CD4-positive, alpha-beta T cell treated with Interleukin-2 at 100 ng/mL for 4 hours (primary cell): ENCODE data around the gene PHLDB2.

Source experiments
- DNase-seq: peaks from one replicate; pipeline ENCODE4 v3.0.0-alpha.2; 2020; ENCODE audit warnings: low spot score

PHLDB2 gene

DNA sequence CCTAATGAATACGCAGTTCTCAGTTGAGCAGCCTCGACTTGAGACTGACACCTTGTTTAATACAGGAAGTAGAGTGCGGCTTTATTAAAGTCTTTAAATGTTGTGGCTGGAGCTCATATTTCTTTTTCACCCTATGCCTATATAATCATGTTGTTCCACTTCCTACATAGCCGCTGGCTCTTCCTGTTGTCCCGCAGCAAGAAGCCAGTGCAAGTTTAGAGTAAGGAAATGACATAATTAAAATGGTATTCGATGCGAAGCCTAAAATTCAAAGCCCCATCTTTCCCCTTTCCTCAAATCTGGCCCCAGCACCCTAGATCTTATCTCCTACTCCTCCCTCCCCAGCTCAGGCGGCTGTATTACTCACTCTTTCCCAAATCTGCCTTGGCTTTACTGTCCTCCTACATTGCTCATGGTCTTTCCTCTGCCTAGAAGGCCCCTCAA lies 7.5 kb upstream of the PHLDB2 start:
- DNase-seq, result no peak

DNA sequence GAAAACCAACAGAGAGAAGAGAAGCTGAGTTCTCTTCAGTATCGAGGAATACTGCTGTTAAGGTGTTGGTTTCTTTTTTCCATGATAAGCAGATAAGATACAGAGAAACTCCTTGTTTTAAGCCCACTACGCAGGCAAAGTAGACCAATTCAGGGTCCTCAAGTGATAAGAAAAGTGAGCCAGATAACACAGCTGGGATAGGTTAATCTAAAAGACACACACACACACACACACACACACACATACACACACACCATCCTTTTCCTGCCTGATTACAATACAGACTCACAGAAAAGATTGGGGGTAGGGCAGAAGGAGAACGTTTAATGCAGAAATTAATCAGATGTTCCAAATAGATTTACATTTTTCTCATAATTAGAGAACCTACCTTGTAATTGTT lies 6.5 kb upstream of the PHLDB2 start:
- DNase-seq, result no peak

DNA sequence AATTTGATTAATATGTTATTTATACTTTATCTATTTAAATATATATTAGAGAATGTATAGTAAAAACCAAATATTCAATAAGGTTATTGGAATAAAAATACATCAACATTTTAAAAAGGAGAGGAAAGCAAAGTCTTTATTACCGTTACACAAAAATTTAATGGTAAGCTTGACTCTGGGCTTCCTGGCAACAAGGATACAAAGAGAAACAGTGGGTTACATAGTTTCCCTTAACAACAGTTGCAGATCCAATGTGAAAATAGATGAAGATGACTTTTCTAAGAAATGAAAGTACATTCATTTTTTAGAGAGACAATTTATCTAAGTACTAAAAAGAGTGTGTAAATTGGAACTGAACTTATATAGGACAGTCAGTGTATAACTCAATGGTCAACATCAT lies 6.0 kb upstream of the PHLDB2 start:
- DNase-seq, result no peak

DNA sequence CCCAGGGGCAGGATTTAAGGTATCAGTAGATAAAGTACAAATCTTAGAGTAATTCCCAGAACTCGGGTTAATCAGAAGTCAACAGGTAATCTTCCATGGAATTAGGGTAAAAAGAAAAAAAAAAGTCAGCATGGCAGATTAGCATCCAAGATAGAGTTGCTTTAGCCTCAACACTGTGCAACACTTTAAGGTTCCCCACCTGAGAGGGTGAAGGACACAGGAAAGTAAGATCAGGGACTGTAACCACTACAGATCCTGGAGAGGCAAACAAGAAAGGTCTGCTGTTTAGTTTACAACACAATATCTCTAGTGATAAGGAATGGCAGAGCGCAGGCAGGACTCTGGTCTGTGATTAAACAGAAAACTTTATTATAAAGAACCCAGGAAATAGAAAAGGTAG lies 4.1 kb upstream of the PHLDB2 start:
- DNase-seq, result no peak

DNA sequence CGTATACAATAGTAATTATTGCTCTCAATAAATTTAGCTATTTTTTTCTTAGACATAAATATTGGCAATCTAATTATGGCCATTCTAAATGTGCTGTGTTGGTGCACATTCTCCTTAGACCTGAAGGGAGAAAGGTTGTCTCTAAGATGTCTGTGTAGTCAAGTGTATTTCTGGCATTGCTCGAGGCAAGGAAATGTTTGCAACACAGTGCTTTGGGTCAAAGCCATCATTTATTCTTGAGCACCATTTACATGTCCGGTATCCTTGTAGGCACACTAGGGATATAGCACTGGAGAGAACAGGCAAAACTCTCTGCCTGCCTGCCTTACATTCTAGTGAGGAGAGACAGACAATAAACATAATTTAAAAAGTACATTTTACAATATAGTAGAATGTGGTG lies 2.6 kb upstream of the PHLDB2 start:
- DNase-seq, result no peak

DNA sequence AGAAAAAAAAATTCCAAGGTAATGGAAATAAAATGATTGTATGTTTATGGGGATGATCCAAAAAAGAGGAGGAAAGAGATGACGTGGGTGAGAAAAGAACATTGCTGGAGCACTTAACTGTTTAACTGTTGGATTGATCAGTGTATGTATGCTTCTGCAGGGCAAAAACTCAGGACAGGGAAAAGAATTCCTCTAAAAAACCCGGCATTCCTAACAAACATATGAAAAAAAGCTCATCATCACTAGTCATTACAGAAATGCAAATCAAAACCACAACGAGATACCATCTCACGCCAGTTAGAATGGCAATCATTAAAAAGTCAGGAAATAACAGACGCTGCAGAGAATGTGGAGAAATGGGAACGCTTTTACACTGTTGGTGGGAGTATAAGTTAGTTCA lies 1.6 kb upstream of the PHLDB2 start:
- no peak for DNase-seq

DNA sequence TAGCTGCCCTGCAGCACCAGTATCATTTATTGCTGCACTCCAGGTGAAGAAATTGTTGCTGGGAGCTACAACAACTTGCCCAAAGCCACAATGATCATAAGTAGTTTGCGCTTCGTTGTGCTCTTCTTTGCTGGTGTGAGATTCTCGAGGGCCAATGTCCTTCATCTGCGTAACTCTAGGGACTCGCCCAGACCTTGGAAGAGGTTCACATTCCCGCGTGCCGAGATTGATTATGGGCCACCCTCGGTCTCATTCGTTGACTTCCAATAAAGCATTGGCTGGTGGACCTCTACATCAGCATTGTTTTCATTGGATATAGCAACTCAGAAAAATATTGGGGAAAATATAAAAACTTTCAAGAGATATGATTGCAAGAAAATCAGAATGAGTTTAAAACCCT lies 423 bp upstream of the PHLDB2 start:
- DNase-seq, result no peak

DNA sequence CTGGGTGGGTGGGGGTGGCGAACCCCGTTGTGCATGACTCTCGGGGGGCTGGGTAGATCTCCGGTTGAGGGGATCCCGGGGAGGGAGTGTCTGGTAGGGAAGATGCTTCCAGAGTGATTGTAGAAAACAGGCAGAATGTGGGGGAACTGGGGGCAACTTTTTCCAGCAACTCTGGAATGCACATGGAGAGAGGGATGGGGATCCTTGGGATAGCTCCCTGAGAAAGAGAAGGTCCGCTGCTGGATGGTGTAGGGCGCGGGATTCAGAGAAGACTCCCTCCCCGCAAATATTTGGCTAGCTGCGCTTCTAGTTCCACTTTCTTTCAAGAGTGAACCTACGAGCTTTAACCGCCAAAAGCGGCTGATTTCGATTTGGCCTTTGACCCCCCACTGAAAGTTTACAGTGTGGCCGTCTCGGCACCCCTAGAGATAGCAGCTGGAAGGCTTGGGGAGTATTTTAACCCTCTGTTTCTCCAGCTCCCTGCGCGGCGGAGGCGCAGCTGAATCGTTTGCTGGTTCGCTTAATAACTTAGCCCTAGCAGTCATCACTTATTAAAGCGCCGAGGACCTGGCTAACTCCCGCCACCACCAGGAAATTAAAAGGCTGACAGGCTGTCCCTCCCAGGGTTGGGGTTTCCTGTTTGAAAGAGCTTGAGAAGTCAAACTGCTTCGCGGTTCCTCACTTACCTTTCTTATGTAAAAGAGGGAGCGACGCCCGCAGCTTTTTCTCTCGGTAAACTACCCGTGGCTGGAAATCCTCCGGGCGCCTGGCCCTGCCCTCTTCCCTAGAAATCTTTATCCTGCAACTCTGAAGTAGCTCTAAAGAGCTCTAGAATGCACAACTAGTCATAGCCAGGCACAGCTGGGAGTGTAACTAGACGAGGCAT lies 1.2 kb downstream of the PHLDB2 start:
- DNase-seq, result peak; percentile 72

DNA sequence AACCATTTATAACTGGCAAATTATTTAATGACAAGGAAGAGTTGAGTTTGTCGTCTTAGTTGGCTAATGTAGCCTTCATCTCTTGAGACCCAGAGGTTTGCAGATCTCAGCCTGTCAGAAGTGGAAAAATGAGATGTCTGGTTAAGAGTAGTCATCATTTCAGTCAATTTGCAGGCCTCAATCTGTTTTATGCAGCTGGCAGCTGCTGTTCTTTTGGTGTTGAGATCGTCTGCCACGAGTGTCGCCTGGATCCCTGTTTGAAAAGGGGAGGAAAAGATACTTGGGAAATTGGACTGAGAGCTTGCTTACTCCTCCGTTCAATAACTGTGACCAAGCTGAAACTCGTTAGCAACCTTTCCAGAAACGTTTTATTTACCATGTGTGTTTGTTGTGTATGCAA lies 2.3 kb downstream of the PHLDB2 start:
- DNase-seq, result no peak

DNA sequence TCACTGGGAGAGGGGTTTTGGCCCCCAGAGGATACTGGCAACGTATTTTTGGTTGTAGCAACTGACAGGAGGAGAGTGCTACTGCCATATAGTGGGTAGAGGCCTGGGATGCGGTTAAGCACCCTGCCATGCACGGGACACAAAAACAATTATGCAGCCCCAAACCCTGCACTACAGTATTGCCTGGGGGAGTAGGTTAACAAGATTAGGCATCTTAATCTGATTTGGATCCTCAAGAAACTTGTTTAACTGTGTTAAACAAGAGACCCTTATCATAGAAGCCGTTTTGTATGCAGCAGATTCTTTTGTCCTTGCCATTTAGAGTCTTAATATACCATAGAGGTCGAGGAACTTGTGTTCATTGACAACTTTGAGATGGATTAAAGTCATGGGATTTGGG lies 3.4 kb downstream of the PHLDB2 start:
- DNase-seq, result no peak

DNA sequence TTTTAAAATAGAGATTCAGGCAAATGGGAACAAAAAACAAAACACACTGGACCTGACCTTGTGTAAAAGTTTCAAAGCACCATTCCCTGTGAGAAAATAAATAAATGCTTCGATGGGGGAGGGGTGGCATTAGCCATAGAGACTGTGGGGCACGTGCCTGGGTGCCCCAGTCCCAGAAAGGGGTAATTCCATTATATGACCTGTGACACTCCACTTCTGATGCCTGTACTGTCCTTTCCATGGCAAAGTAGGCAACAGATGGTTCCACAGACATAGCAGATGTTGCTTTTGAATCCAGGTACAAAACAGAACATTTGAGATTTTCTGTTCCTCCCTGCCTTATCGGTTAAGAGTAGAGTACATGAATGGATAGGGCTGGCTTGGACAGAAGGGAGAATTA lies 3.9 kb downstream of the PHLDB2 start:
- no peak for DNase-seq

DNA sequence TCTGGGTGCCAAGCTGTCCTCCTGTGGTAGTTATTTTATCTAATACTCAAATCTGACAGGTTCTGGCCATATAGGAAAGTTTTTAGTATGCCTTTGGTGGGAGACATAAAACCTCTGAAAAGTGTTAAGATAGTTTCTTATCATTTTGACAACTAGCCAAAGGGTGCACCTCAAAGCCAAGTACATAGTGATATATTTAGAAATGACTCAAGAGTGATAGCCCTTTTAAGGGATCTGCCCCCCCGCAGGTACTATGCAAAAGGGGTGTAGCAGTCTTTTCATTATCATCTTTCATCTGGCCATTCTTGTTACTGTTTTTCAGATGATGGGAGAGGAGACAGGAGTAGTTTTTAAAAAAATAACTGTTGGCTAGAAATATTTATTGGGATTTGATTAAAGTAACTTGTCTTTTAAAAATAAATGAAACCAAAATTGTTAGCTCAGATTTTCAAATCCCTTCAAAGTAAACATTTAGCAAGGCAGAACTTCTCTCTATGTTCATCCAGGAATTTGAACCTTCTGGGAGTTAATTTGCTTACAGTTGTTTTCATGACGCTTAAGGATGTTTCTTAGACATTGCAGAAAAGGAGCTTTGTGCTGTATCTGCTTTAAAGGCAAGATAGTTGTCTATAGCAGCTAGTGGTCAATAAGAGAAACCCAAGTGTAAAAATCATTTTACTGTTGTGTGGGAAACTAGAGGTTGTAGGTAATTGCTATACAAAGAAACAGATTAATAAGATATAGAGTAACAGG lies 5.1 kb downstream of the PHLDB2 start:
- no peak for DNase-seq

DNA sequence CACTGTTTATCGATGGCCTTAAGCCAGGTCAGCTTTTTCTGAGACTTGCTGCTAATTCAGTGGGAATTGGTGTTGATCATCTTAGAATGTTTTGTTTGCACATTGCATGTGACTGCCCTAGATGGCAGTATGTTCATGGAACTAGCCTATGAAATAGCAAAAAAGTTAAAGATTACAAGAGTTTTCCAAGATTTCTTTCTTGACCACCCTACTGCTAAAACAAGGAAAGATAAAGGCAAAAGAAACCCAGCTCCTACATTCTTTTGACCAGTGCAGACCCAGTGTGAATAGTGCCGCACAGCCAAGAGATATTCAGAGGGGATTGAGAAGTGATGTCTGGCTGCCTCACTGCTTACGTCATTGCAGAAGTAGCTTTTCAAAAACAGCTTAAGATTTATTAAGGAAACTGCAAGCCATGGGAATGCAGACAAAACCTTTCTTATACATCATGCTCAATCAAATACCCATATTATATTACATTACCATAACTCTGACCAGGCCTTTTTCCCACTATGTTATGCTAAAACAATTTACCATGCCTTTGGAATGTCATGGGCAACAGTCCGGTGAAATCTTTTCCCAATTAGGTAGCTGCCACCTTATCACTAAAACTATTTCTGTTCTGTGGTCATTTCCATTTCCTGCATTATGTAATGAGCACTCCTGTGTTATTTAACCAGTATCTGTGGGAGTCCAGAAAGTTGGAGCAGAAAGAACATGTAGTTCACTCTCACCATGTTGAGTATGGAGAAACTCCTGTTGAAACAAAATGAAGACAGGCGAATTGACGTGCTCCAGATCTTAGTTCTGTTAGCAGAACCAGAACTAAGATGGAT lies 6.0 kb downstream of the PHLDB2 start:
- no peak for DNase-seq

DNA sequence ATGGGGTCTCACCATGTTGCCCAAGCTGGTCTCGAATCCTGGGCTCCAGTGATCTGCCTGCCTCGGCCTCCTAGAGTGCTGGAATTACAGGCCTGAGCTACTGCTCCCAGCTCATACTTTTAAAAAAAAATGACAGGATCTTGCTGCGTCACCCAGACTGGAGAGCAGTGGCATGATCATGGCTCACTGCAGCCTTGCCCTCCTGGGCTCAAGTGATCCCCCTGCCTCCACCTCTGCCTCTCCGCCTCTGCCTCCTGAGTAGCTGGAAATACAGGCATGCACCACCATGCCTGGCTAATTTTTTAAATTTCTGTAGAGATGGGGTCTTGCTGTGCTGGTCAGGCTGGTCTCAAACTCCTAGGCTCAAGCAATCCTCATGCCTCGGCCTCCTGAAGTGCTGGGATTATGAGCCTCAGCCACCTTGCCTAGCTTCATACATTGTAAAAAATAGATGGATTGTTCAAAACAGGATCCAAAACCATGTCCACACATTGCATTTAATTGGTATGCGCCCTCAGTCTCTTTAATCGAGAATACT lies 8.9 kb downstream of the PHLDB2 start:
- no peak for DNase-seq

DNA sequence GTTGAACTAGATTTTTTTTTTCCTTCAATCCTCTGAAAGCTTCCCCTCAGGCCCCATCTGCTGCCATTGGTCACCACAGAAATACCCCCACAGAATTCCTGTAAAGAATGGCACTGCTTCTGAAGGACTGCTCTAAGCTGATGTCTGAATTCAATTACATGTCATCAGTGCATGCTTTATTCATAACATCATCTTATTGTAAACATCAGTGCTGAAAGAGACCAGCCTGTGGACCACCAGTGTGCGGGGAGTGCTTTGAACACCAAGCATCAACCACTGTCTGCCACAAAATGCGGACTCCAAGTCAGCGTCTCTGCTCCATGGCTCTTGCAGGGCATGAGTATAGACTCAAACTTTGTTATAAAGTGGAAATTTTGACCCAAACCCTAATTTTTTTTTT lies 11.6 kb downstream of the PHLDB2 start:
- no peak for DNase-seq

DNA sequence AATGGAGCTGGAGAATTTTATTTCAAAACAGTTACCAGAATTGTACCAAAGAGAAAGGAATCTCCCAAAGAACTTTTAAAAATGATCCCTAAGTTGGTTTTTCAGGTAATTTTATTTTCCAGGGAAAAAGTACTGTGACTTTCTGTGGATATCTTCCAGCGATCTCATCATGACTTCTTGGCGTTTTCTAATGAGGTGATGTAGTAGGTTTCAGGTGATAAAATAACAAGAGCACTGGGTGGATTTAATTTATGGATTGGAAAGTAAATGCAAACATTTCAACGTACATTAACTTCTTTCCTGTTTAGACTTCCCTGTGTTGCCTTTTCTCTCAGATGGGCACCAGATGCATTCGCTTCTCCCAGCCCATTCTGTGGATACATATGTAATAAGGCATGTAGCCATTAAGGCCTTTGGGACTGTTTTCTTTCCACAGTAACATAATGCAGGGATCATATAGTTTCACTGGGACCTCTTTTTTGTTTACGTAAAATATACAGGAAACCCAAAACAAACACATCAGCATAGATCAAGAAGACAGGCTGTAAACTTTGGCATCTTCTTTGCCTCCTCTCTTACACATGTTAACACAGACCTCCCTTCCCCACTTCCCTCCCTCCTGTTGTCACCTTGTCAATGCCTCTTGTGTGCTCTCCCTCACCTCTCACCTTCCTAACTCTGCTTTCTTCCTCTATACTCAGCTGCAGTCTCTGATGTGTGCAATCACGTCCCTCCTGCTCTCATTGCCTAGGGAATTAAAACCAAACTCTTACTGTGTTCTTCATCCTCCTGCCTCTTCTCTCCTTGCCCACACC lies 13.0 kb downstream of the PHLDB2 start:
- DNase-seq, result no peak

DNA sequence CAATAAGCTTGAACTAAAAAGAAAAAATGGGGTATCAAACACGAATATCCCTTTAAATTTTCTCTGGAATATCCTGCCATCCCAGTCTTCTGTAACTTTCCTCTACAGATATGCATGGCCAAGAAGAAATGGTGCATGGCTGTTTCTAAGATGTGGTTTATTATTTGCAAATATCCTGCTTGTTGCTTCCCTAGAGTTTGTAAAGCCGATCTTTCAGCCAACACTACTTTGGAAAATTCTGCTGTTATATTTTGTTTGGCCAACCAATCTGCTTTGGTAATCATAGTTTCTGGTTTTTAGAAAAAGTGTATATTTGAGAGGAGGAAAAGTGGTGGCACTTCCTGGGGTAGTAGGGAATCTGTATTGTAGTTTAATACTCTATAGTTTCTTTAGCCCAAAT lies 13.9 kb downstream of the PHLDB2 start:
- DNase-seq, result no peak

DNA sequence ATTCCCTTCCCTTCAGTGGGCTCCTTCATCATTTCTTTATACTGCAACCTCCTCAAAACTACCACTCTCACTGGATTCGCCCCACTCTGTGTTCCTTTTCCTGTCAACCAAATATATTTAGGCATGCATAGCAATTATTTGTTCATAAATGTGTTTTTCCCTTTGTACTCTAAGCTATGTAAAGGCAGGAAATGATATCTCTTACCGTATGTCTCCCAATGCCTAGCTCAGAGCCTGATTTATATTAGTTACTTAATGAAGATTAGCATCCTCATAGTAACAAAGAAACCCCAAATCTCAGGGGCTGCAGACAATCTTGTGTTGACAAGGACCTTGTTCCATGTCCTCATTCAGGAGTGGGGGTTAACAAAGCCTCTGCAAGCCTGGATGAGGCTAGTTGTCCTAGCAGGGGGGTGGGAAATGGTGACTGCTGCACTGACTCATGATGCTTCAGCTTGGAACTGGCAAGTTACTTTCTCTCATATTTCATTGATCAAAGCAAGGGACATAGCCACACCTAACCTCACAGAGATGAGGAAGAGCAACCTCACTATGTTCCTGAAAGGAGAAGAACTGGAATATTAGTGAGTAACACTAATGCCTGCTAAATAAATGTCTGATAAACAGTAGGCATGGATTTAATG lies 15.2 kb downstream of the PHLDB2 start:
- no peak for DNase-seq

DNA sequence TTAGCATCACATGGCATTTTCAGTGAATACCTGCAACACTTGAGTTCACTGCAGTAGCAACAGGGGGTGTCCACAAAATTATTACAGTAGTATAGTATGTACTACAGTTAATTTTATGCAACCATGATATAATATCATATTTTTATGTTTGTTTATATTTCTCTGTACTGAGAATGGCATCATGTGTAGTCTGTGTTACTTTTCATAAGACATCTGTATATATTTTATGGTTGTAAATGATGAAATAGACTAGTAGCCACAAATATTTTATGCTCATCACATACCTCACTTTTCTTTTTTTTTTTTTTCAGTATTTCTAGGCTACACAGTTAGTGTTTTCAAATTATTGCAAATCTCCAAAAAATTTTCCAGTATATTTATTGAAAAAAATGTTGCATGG lies 22.4 kb downstream of the PHLDB2 start:
- no peak for DNase-seq

DNA sequence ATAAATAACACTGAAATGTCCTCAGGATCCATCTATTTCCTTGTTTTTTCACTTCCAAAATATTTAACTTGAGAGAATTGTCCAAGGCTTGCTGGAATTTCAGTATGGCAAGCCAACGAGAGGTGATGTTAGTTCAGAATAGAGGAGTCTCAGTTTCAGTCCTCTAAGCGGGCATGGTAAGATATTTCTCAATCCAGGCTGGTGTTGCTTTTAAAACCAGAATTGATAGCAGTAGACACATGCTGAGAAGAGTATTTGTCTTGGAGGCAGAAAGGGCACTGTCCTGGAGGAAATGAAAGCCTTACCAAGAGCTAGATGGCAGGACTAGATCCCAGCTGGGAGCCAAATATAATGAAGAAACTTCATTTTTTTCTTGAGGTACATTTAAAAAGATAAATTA lies 23.1 kb downstream of the PHLDB2 start:
- no peak for DNase-seq

DNA sequence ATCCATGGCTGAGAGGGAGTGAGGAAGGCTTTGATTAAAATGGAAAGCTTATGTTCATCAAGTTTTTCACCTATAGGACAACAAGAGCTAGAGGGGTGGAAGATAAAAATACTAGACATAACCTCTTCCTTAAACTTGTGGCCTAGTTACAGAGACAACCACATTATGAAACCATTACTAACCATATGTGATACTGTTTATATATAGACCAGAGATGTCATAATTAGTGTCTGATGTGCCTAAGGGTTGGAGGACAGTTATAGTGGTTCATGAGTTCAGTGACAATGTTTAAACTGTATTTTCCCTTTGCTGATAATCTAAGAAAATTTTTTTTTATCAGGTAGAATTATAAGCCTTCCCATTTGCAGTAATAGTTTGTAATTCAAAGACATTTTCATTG lies 23.7 kb downstream of the PHLDB2 start:
- no peak for DNase-seq
